Testis (tissue), 3 donors: ENCODE data around the gene CDC20. TPM values are rescaled to one million over a fixed set of nuclear protein-coding genes. Genes with fewer than 3 reads are reported as not detected.

ENCODE experiments used
- DNase-seq: peaks from one replicate; pipeline ENCODE4 v3.0.0-alpha.2; 2019
- H3K27ac ChIP-seq, 2 donors: fragments of 200-600 bp; sonication (generic); one replicate each; pipeline ENCODE4 v1.5.1; 2019
- H3K27me3 ChIP-seq: fragments of 200-600 bp; sonication (generic); one replicate; pipeline ENCODE4 v1.5.1; 2019
- H3K36me3 ChIP-seq: fragments of 200-600 bp; sonication (generic); one replicate; pipeline ENCODE4 v1.5.1; 2017; ENCODE audit warnings: low read depth; ENCODE audit errors: missing control alignments
- H3K4me1 ChIP-seq: fragments of 200-600 bp; sonication (generic); one replicate; pipeline ENCODE4 v1.5.1; 2019
- H3K4me3 ChIP-seq, 2 donors: fragments of 200-600 bp; sonication (generic); one replicate each; pipeline ENCODE4 v1.5.1; 2017 to 2019
- H3K9me3 ChIP-seq: fragments of 200-600 bp; sonication (generic); one replicate; pipeline ENCODE4 v1.5.1; 2017
- CTCF ChIP-seq, 3 experiments: fragments of 450-650 bp in 2 of 3; fragments of 200-600 bp in 1 of 3; sonication (generic) in 1 of 3; IDR thresholded peaks; one replicate each; pipeline ENCODE4 v1.5.1; 2016 to 2019; ENCODE audit warnings: antibody characterized with exemption in 3 of 3, mild to moderate bottlenecking in 2 of 3, moderate library complexity in 1 of 3
- POLR2A ChIP-seq: fragments of 450-650 bp; IDR thresholded peaks from one replicate; pipeline ENCODE4 v1.6.1; 2017; ENCODE audit warnings: antibody characterized with exemption, mild to moderate bottlenecking, moderate library complexity
- WGBS, 2 donors: methylation state at CpG; one replicate each; pipeline ENCODE4 v1.1.5; 2018; 5-methylcytosine and 5-hydroxymethylcytosine counted together
- intact Hi-C: fragments of 100-400 bp; cut with DNase I; formaldehyde crosslinking; loops from one replicate; pipeline ENCODE4 v1.15.1; 2023; ENCODE audit warnings: low total_unique reads
- polyA plus RNA-seq: library from polyadenylated mRNA; stranded (reverse); fragments of 350-450 nt; fragmentation: Illumina TruSeq; extraction: RNeasy Lipid Tissue Mini Kit (QIAGEN cat#74804); gene quantifications from one replicate; pipeline ENCODE4 v1.2.3, GENCODE V29; 2014; ENCODE audit warnings: low read depth, low replicate concordance; ENCODE audit not compliant: insufficient read depth
- total RNA-seq, 2 donors: library from RNA; depleted of rRNA; stranded (reverse); fragments of >200 nt; gene quantifications; one replicate each; pipeline ENCODE4 v1.2.3, GENCODE V29; 2016

Gene CDC20
- total and polyA plus RNA-seq, 3 donors from 2014 or later: 44.7 to 135 (median 48.6) TPM

- intact Hi-C loops: no loop called here
Measured at GRCh38 chr1:43337588-43337987, 21.2 kb upstream of the CDC20 start, which contains the start of gene MPL. Gene MPL, plus strand, starts transcription at chr1:43337818. Its CDS starts 31 bp downstream, at chr1:43337849.

GRCh38 chr1:43338001-43338400 lies 20.8 kb upstream of the CDC20 start:
- TF ChIP-seq CTCF (IDR thresholded peaks at IDR 0.05): no peak
- no peak for TF ChIP-seq POLR2A
- Histone ChIP-seq H3K9me3 (no peaks in the 10 kb centered on the region), H3K4me1 (no peaks in the 10 kb centered on the region), H3K27ac (no peak overlapping the region), H3K4me3 (no peak overlapping the region), H3K27me3 (no peaks in the 10 kb centered on the region), H3K36me3 (no peaks in the 10 kb centered on the region)
- DNase-seq: no peak
- WGBS, 2 donors: 84 to 100% methylated on average over 1 to 5 of the region's 5 CpGs
- intact Hi-C loops: no loop called here

More at GRCh38 chr1:43337588-43337987, 21.2 kb upstream of the CDC20 start, which contains the start of gene MPL:
- Histone ChIP-seq H3K4me1 (no peaks in the 10 kb centered on the region), H3K27me3 (no peaks in the 10 kb centered on the region), H3K36me3 (no peaks in the 10 kb centered on the region), H3K9me3 (no peaks in the 10 kb centered on the region), H3K4me3 (no peak within 1 kb of the TSS), H3K27ac (no peak within 1 kb of the TSS)
- no peak for TF ChIP-seq CTCF (IDR thresholded peaks at IDR 0.05)
- TF ChIP-seq POLR2A: no peak
- no peak for DNase-seq
- 90 to 91% methylated on average over 2 to 3 of the region's 3 CpGs for WGBS, 2 donors

GRCh38 chr1:43339584-43340232 lies 19.1 kb upstream of the CDC20 start:
- 93 to 94% methylated on average over 6 of the region's 6 CpGs for WGBS, 2 donors

GRCh38 chr1:43340559-43340958 lies 18.2 kb upstream of the CDC20 start:
- Histone ChIP-seq H3K36me3 (no peaks in the 10 kb centered on the region), H3K9me3 (no peaks in the 10 kb centered on the region), H3K27ac (no peak overlapping the region), H3K4me3 (no peak overlapping the region), H3K4me1 (no peaks in the 10 kb centered on the region), H3K27me3 (no peaks in the 10 kb centered on the region)
- DNase-seq: no peak
- TF ChIP-seq POLR2A: no peak
- TF ChIP-seq CTCF (IDR thresholded peaks at IDR 0.05): no peak
- intact Hi-C loops: no loop called here
- WGBS, 2 donors: 55 to 62% methylated on average over 1 of the region's 1 CpG

More at GRCh38 chr1:43339584-43340232, 19.1 kb upstream of the CDC20 start:
- Histone ChIP-seq H3K27me3 (no peaks in the 10 kb centered on the region), H3K9me3 (no peaks in the 10 kb centered on the region), H3K36me3 (no peaks in the 10 kb centered on the region), H3K4me3 (no peak overlapping the region), H3K27ac (no peak overlapping the region), H3K4me1 (no peaks in the 10 kb centered on the region)
- intact Hi-C loops: no loop called here
- TF ChIP-seq CTCF (IDR thresholded peaks at IDR 0.05) (no peak), POLR2A (no peak)
- no peak for DNase-seq
